ENCODE results near the gene SH2B3.
"Not testable (repeated sequence)": the region's sequence is repeated elsewhere in the genome, so short reads cannot be mapped to it uniquely, and the experiment has no call there.

Gene SH2B3

GRCh38 chr12:111405859-111406473, at the start of gene SH2B3:
Gene SH2B3, plus strand, starts transcription at chr12:111405923. Its CDS starts 12,223 bp downstream, at chr12:111418146.
- no peak for DNase-seq

- no peak for DNase-seq
Observed at GRCh38 chr12:111359231-111359913, 46.4 kb upstream of the SH2B3 start.

DNA sequence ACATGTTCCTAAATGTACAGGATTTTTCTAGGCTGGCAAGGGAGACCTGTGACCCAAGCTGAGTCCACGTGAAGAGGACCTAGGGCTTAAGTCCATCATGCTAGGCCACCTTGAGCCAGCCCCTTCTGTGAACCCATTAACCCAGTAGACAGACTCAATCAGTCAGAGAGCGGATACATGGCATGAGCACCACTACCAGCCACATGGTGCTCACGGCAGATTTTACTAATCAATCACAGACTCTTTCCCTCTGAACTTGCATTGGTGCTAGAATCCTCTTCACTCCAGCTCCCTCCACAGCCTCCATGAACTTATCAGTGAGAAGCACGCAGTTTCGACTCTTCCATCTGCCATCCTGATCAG, 45.8 kb upstream of the SH2B3 start:
- DNase-seq: no peak

- DNase-seq: no peak
Observed at GRCh38 chr12:111360325-111360930, 45.3 kb upstream of the SH2B3 start.

GRCh38 chr12:111361073-111361716, 44.5 kb upstream of the SH2B3 start:
- DNase-seq: no peak

DNA sequence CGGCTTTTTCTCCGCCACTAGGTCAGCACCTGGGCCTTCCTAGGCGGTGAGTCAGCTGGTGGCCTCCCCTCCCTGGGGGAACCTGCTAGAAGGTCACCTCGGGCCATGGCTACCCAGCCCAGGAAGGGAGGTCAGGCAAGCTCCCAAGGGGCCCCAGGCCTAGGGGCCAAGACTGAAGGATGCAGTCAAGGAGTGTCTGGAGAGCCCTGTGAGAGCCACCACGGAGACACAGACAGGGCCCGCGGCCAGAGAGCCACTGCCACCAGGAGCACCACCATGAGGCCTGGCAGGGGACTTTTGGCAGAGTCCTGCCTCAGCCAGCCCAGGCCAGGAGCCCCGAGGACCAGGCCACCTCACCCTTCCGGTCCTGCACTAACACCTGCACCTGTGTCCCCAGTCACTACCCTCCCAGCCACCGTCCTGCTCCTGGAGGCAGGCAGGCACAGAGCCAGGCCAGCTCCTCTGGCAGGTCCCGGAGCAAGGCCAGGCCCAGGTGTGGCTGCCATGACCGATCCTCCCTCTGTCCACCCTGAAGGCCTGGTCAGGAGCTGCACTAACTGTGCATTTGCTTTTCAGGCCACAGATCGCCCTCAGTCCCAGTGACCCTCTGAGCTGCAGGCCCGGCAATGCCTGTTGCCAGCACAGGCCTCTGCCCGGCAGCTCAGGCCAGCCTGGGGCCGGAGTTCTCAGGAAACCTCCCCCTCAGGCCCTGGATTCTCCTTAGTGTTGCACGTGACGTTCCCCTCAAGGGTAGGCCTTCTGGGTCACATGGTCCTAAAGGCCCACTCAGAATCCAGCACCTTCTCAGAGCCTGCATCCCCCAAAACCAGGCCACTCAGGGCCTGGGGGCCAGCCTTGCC, 43.8 kb upstream of the SH2B3 start:
- DNase-seq: no peak

DNA sequence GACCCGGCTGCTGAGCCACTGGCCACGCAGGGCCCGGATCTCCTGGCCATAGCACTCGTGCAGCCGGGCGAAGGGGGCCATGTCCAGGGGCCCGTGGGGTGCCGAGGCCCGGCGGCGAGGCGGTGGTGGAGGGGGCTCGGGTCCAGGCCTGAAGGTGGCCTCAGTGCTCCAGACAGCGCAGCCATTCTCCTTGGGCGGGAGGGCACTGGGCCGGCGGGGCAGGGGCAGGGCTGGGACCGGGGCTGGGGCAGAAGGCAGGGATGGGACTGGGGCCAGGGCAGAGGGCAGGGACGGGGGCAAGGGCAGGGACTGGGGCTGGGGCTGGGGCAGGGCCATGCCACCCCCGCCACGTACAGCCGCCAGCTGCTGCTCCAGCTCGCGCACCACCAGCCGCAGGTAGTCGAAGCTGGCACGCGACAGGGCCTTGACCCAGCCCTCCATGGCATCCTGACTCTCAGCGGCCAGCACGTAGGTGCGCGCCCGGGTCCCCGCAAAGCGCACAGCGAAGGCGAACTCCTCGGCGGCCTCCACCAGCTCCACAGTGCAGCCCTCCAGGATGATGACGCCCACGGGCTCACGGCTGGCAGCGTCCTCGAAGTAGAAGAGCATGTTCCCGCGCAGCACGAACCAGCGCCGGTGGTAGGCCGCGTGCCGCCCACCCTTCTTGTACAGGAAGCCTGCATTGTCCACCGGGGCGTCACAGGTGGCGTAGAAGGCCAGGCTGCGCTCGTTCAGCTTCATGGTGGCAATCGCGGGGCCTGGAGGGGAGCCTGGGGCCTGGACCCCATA, 42.8 kb upstream of the SH2B3 start:
- no peak for DNase-seq

DNA sequence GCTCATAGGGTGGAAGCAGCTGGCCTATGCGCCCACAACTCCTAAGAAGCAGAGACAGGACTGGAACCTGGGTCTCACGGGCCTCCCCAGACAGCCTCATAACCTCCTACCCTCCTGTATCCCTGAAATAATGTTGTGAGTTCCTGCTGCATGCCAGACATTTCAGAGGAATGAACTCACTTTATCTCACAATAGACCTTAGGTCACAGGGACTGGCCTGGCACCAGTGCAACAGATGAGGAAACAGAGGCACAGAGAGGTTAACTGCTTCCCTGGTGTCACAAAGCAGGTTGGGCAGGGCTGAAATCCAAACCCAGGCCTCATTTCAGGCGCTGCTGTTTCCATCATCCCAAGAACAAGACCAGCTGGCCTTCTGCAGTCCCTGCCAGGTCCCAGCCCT, 42.1 kb upstream of the SH2B3 start:
- no peak for DNase-seq

DNA sequence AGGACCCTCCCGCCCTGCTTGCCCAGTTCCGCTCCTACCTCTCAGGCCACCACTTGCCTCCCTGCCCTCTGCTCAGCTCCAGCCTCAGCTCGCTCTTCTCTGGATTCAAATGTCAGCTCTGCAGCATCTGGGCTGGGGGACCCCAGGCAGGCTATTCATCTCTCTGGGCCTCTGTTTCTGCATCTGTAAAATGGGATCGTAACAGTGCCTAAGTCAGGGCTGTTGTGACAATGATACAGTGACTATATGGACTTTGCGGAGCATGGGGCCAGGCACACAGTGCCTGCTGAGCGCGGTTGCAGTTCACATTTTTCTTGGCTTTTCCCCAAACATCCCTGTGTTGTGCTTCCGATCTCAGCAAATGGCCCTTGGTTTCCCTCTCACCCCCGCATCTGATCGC, 39.6 kb upstream of the SH2B3 start:
- no peak for DNase-seq

DNA sequence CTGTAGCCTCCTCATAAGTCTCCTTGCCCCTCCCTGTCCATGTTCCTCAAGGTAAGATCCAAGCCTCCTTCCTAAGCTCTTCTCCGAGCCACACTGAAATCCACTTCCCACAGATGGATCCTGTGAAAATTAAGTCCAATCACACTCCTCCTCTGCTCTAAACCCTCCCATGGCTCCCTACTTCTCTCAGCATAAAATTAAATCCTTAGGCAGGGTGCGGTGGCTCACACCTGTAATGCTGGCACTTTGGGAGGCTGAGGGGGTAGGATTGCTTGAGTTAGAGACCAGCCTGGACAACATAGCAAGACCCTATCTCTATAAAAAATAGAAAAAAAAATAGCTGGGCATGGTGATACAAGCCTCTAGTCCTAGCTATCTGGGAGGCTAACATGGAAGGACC, 39.1 kb upstream of the SH2B3 start:
- DNase-seq: no peak

DNA sequence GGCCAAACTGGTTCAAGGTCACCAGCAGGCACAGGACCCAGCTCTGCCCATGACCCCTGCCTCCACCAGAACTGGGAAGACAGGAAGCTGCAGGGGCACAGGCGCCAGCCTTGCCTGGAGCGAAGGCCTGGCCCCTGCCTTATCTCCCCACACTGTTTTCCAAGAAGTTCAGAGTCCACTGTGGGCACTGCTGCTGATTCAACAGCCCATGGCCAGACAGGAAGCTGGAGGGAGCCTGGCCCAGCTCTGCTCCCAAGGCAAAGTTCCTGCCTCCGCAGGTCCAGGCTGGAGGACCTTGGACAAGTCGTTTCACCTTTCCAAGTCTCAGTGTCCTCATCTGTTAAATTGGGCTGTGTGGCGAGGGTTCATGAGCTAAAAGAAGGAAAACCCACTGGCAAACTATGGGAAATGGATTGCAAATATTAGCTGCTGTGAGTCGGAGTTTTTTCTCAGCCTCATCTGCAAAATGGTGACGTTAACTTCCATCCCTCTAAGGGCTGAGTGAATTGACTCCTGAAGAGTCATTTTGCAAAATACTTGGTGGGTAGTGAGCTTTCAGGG, 38.0 kb upstream of the SH2B3 start:
- no peak for DNase-seq

GRCh38 chr12:111368291-111368787, 37.4 kb upstream of the SH2B3 start:
- DNase-seq: no peak

- peak; percentile 84 for DNase-seq
Observed at GRCh38 chr12:111368788-111369495, 36.8 kb upstream of the SH2B3 start, which contains the start of gene PHETA1. Gene PHETA1, minus strand, starts transcription at chr12:111369095. Its CDS starts 5,668 bp downstream, at chr12:111363427.

DNA sequence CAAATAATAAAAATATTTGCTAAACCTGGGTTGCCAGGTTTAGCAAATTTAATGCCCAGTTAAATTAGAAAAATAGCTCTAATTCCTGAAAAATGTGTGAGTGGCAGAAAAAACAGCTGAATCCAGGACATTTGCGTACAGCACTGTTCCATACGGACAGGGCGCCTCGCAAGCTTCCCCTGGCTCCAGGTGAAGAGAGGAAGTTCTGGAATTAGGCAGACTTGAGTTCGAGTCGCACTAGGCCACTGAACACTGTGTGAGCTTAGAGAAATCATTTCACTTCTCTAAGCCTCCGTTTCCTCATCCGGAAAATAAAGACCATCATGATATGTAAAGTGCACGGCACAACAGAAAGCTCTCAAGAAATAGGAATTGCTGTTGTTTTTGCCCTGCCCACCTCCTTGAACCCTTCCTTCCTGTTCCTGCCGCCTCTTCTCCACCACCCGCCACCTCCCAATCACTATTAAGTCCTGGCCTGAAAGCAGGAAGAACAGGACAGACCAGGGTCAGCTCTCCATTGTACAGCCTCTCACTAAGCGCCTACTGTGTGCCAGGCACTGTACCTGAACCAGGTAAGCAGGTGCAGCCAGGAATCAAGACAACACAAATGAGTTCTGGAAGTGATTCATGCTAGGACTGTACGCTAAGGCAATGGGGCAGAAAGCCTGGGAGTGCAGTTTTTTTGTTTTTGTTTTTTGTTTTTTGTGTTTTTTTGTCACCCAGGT, 36.1 kb upstream of the SH2B3 start:
- DNase-seq: no peak

GRCh38 chr12:111373231-111373630, 32.5 kb upstream of the SH2B3 start:
- DNase-seq: not testable (repeated sequence)

GRCh38 chr12:111377440-111377839, 28.3 kb upstream of the SH2B3 start:
- no peak for DNase-seq

DNA sequence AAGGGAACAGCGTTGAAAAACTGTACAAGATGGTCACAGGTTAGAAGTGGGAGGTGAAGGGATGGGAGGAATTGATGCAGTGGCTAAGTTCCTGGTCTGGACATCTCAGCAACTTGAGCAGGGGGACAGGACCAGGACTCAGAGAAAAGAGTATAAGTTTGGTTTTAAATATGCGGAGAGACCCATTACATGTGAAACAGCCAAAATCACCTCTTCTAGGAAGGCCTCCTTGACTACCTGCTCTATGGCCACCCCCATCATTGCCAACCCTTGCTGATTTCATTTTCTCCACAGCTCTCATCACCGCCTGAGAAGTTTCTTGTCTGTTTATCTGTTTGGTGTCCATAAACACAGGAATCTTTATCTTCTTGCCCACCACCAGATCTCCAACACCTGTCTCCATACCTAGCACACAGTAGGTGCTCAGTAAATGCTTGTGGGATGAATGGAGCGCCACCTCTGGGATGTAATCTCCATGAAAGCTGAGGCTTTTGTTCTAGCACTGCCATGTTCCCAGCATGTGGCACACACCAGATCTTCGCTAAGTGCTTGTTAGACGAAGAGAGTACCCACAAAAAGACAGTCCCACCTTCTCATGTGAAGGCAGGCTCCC, 25.7 kb upstream of the SH2B3 start:
- DNase-seq: no peak

DNA sequence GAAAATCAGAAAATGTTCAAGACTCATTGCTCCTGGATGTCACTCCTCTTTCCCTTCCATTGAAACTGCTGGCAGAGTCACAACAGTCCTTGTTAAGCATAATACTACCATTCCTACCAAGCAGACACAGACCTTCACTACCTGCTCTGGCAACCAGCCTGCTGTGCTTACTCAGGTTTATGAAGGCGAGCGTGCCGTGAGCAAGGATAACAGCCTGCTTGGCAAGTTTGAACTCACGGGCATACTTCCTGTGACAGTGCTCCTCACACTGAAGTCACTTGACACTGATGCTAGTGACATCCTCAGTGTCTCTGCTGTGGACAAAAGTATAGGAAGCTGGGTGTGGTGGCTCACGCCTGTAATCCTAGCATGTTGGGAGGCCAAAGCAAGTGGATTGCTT, 21.1 kb upstream of the SH2B3 start:
- no peak for DNase-seq

- no peak for DNase-seq
Observed at GRCh38 chr12:111386885-111387284, 18.8 kb upstream of the SH2B3 start.

All from NCI-H510A (cell line).